ENCODE measurements around the gene UPF1.

DNA sequence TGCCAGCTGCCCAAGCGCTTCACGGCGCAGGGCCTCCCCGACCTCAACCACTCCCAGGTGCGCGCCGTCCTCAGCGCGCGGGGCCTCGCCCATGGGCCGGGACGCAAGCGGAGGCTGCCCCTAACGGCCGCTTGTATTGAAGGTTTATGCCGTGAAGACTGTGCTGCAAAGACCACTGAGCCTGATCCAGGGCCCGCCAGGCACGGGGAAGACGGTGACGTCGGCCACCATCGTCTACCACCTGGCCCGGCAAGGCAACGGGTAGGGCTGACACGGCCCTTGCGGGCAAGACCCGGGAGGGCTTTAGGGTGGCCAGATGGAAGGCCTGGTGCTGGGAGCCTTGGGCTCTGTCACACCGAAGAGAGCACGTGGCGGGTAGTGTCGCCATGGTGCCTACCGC lies 23.2 kb downstream of the UPF1 start:
- TF ChIP-seq, protein P1, sequence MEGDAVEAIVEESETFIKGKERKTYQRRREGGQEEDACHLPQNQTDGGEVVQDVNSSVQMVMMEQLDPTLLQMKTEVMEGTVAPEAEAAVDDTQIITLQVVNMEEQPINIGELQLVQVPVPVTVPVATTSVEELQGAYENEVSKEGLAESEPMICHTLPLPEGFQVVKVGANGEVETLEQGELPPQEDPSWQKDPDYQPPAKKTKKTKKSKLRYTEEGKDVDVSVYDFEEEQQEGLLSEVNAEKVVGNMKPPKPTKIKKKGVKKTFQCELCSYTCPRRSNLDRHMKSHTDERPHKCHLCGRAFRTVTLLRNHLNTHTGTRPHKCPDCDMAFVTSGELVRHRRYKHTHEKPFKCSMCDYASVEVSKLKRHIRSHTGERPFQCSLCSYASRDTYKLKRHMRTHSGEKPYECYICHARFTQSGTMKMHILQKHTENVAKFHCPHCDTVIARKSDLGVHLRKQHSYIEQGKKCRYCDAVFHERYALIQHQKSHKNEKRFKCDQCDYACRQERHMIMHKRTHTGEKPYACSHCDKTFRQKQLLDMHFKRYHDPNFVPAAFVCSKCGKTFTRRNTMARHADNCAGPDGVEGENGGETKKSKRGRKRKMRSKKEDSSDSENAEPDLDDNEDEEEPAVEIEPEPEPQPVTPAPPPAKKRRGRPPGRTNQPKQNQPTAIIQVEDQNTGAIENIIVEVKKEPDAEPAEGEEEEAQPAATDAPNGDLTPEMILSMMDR (conservative IDR thresholded peaks at IDR 0.05; ENCODE audit: low read length), result no peak
- no peak for TF ChIP-seq EZH2phosphoT487 (IDR thresholded peaks at IDR 0.05; ENCODE audit: borderline replicate concordance, low read depth, low read length)

All from OCI-LY7 (cell line).